Stimulated activated CD8-positive, alpha-beta memory T cell treated with anti-CD3 and anti-CD28 coated beads, Interleukin-12 subunit alpha, Interleukin-12 subunit beta, amount 100 ng/mL, for 24 hours (primary cell): ENCODE measurements around the gene SH3PXD2A.

Experiments
- DNase-seq: peaks from one replicate; pipeline ENCODE4 v3.0.0-alpha.2; 2020; ENCODE audit errors: extremely low read depth

Gene SH3PXD2A

GRCh38 chr10:103544657-103545310 lies 310.6 kb downstream of the SH3PXD2A start:
- DNase-seq, result no peak
